Tibial nerve (tissue), 3 donors: ENCODE data around the gene FHDC1.

Experiments
- CTCF ChIP-seq, 5 experiments: fragments of 200-600 bp in 3 of 5; fragments of 450-650 bp in 2 of 5; sonication (generic) in 3 of 5; IDR thresholded peaks; one replicate each; pipeline ENCODE4 v1.5.1; 2016 to 2019; ENCODE audit warnings: antibody characterized with exemption in 5 of 5, mild to moderate bottlenecking in 3 of 5, moderate library complexity in 2 of 5
- POLR2A ChIP-seq, 2 donors: fragments of 450-650 bp; IDR thresholded peaks; one replicate each; pipeline ENCODE4 v1.6.1; 2017; ENCODE audit warnings: antibody characterized with exemption in 2 of 2, mild to moderate bottlenecking in 2 of 2, moderate library complexity in 2 of 2

DNA sequence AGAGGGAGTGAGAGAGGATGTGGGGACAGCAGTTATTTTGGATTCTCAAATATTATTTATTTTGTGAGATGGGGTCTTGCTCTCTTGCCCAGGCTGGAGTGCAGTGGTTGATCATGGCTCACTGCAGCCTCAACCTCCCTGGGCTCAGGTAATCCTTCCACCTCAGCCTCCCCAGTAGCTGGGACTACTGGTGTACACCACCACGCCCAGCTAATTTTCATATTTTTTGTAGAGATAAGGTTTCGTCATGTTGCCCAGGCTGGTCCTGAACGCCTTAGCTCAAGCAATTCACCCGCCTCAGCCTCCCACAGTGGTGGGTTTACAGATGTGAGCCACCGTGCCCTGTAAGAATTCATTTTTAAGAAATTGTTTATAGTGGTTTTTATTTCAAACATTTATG is 61.2 kb downstream of the FHDC1 start:
- TF ChIP-seq CTCF (IDR thresholded peaks at IDR 0.05) (no peak), POLR2A (IDR thresholded peaks at IDR 0.05) (no peak)
